GM12891 (cell line): ENCODE data around the gene LYAR.

Experiments used
- POLR2A ChIP-seq: IDR thresholded peaks from 2 replicates; pipeline ENCODE4 v1.6.1; 2011; ENCODE audit warnings: low read depth, low read length, control low read depth
- POLR2AphosphoS5 ChIP-seq: IDR thresholded peaks from 2 replicates; pipeline ENCODE4 v1.6.1; 2011; ENCODE audit warnings: low read depth, low read length, control low read depth
- SPI1 ChIP-seq: IDR thresholded peaks from 2 replicates; pipeline ENCODE4 v1.6.1; 2011; ENCODE audit warnings: low read depth, low read length, control low read depth

DNA sequence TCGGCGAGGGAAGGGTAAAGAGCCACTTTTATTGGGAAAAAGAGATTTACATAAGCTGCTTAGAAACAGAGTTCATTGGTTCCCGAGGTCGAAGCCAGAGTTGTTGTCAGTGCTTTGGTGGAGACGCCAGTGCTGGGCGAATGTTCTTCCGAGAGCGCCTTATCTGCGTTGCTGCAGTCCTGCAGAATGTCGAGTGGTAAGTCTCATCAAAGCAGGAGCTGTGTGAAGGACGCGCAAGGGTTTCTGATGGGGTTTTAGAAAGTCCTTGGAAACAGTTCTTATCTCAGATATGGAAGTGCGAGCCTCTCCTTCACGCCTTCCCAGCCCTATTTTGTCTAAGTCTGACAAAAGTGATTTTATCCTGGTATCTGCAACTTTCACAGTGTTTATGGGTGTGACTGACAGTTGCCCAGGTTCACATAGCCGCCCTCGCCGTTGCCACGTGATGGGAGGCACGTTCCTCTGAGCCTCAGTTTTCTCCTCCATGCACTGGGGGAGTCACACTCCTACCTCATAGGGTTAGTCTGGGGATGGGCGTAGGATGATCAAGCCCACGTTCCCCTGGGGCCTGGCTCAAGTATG, 49.6 kb upstream of the LYAR start:
- no peak for TF ChIP-seq POLR2AphosphoS5
- no peak for TF ChIP-seq POLR2A
- TF ChIP-seq SPI1, result no peak
